IMR-90 (cell line): ENCODE measurements around the gene SLC16A8. TPM values are rescaled to one million over a fixed set of nuclear protein-coding genes. Genes with fewer than 3 reads are reported as not detected.

Experiments
- ATAC-seq: fragments of 200-7000 bp; cut with Tn5 transposase; 2 replicates; pipeline ENCODE4 v1.9.1; 2020; ENCODE audit warnings: low read depth, mild to moderate bottlenecking, moderate library complexity
- BruUV-seq: library from RNA; stranded (reverse); fragments of 400-500 nt; replicated peaks from 2 replicates; lab custom pipeline; 2021; lab: Mats Ljungman, UMichigan
- CTCF ChIA-PET: fragments of 300-600 bp; formaldehyde crosslinking; extraction: SDS; loops from one replicate; lab custom pipeline; 2021; ENCODE audit warnings: antibody characterized with exemption; lab: Yijun Ruan, JAX
- POLR2A ChIA-PET: fragments of 300-600 bp; sonication (Branson Sonifier 250); formaldehyde crosslinking; loops from one replicate; lab custom pipeline; 2022; ENCODE audit warnings: antibody characterized with exemption; ENCODE audit not compliant: unreplicated experiment; lab: Charles Lee
- DNase-seq: peaks from one replicate; pipeline ENCODE4 v3.0.0; 2013
- H2AFZ ChIP-seq: replicated peaks from 2 replicates; pipeline ENCODE3; 2013; ENCODE audit warnings: low read length, mild to moderate bottlenecking; ENCODE audit not compliant: poor library complexity
- H2AK5ac ChIP-seq: 2 replicates; pipeline ENCODE4 v1.6.1; 2013; ENCODE audit warnings: low read depth, low read length, inconsistent platforms
- H2AK9ac ChIP-seq: replicated peaks from 2 replicates; pipeline ENCODE3; 2013; ENCODE audit warnings: mild to moderate bottlenecking, low read depth, low read length, moderate library complexity; ENCODE audit not compliant: poor library complexity
- H2BK120ac ChIP-seq: 2 replicates; pipeline ENCODE4 v1.6.1; 2013; ENCODE audit warnings: low read depth, low read length, inconsistent platforms
- H2BK15ac ChIP-seq: 3 replicates; pipeline ENCODE4 v1.6.1; 2013; ENCODE audit warnings: low read depth, low read length, inconsistent platforms
- H2BK20ac ChIP-seq: 2 replicates; pipeline ENCODE4 v1.6.1; 2013; ENCODE audit warnings: low read depth, mild to moderate bottlenecking, inconsistent platforms, low read length, moderate library complexity
- H2BK5ac ChIP-seq: 2 replicates; pipeline ENCODE4 v1.6.1; 2013; ENCODE audit warnings: mild to moderate bottlenecking, low read depth, low read length, inconsistent platforms; ENCODE audit not compliant: poor library complexity, severe bottlenecking
- H3K14ac ChIP-seq: replicated peaks from 2 replicates; pipeline ENCODE4 v1.6.1; 2013; ENCODE audit warnings: low read depth, low read length, inconsistent platforms
- H3K18ac ChIP-seq: 2 replicates; pipeline ENCODE4 v1.6.1; 2013; ENCODE audit warnings: low read depth, low read length, control low read depth
- H3K23ac ChIP-seq: 2 replicates; pipeline ENCODE4 v1.6.1; 2013; ENCODE audit warnings: low read depth, low read length, inconsistent platforms
- H3K27ac ChIP-seq: 2 replicates; pipeline ENCODE4 v1.5.1; 2013; ENCODE audit warnings: mild to moderate bottlenecking, control low read depth, low read length; ENCODE audit not compliant: insufficient read depth
- H3K27me3 ChIP-seq: 2 replicates; pipeline ENCODE4 v1.6.1; 2013; ENCODE audit warnings: low read length; ENCODE audit not compliant: control insufficient read depth, insufficient read depth
- H3K36me3 ChIP-seq: 2 replicates; pipeline ENCODE4 v1.6.1; 2013; ENCODE audit warnings: low read length, mixed read lengths; ENCODE audit not compliant: control insufficient read depth, insufficient read depth
- H3K4ac ChIP-seq: 2 replicates; pipeline ENCODE4 v1.6.1; 2013; ENCODE audit warnings: low read depth, low read length, inconsistent platforms
- H3K4me1 ChIP-seq: 2 replicates; pipeline ENCODE4 v1.6.1; 2013; ENCODE audit warnings: low read length, mixed read lengths; ENCODE audit not compliant: control insufficient read depth, insufficient read depth
- H3K4me2 ChIP-seq: 2 replicates; pipeline ENCODE4 v1.6.1; 2013; ENCODE audit warnings: low read depth, mild to moderate bottlenecking, control low read depth, low read length, moderate library complexity
- H3K4me3 ChIP-seq: 2 replicates; pipeline ENCODE4 v1.5.1; 2013; ENCODE audit warnings: low read depth, mild to moderate bottlenecking, control low read depth, low read length, moderate library complexity; ENCODE audit not compliant: insufficient read depth
- H3K56ac ChIP-seq: 2 replicates; pipeline ENCODE4 v1.6.1; 2013; ENCODE audit warnings: low read length, inconsistent platforms; ENCODE audit not compliant: insufficient read depth; ENCODE audit errors: extremely low read depth
- H3K79me1 ChIP-seq, 2 experiments: 2 replicates each; pipeline ENCODE4 v1.6.1; 2013; ENCODE audit warnings: low read length in 2 of 2, inconsistent platforms in 1 of 2, low read depth in 1 of 2
- H3K9ac ChIP-seq: 2 replicates; pipeline ENCODE4 v1.6.1; 2013; ENCODE audit warnings: low read depth, low read length, control low read depth
- H3K9me1 ChIP-seq: 2 replicates; pipeline ENCODE4 v1.6.1; 2013; ENCODE audit warnings: low read length, inconsistent platforms; ENCODE audit not compliant: insufficient read depth
- H3K9me3 ChIP-seq: 2 replicates; pipeline ENCODE4 v1.6.1; 2013; ENCODE audit warnings: low read length; ENCODE audit not compliant: control insufficient read depth, insufficient read depth
- H4K20me1 ChIP-seq: 2 replicates; pipeline ENCODE4 v1.6.1; 2013; ENCODE audit warnings: low read length, inconsistent platforms; ENCODE audit not compliant: insufficient read depth
- H4K5ac ChIP-seq: 2 replicates; pipeline ENCODE4 v1.6.1; 2013; ENCODE audit warnings: mild to moderate bottlenecking, low read depth, low read length, control low read depth
- H4K8ac ChIP-seq, 2 experiments: 2 replicates each; pipeline ENCODE4 v1.6.1; 2013; ENCODE audit warnings: low read depth in 2 of 2, low read length in 2 of 2, control low read depth in 1 of 2, inconsistent platforms in 1 of 2
- H4K91ac ChIP-seq: 2 replicates; pipeline ENCODE4 v1.6.1; 2013; ENCODE audit warnings: low read depth, low read length, inconsistent platforms; ENCODE audit not compliant: insufficient read depth
- BHLHE40 ChIP-seq: fragments of 150-350 bp; IDR thresholded peaks from 2 replicates; pipeline ENCODE4 v1.6.1; 2016; ENCODE audit warnings: mild to moderate bottlenecking, low read depth, low read length
- CEBPB ChIP-seq: IDR thresholded peaks from 2 replicates; pipeline ENCODE4 v1.6.1; 2012; ENCODE audit warnings: low read depth, low read length, improper control_type of control experiment
- CHD1 ChIP-seq: IDR thresholded peaks from 2 replicates; pipeline ENCODE4 v1.6.1; 2012; ENCODE audit warnings: low read depth, low read length, improper control_type of control experiment
- MAFK ChIP-seq: IDR thresholded peaks from 2 replicates; pipeline ENCODE4 v1.6.1; 2012; ENCODE audit warnings: low read depth, low read length, improper control_type of control experiment
- MAZ ChIP-seq: IDR thresholded peaks from 2 replicates; pipeline ENCODE4 v1.6.1; 2012; ENCODE audit warnings: low read depth, mild to moderate bottlenecking, low read length, improper control_type of control experiment, moderate library complexity, borderline replicate concordance
- MXI1 ChIP-seq: IDR thresholded peaks from 2 replicates; pipeline ENCODE4 v1.6.1; 2012; ENCODE audit warnings: low read depth, mild to moderate bottlenecking, low read length, moderate library complexity, borderline replicate concordance
- NFE2L2 ChIP-seq: fragments of 150-350 bp; IDR thresholded peaks from 2 replicates; pipeline ENCODE4 v1.6.1; 2016; ENCODE audit warnings: low read depth, mild to moderate bottlenecking, low read length
- POLR2A ChIP-seq: IDR thresholded peaks from 2 replicates; pipeline ENCODE4 v1.6.1; 2012; ENCODE audit warnings: mild to moderate bottlenecking, low read depth, low read length
- RAD21 ChIP-seq: IDR thresholded peaks from 2 replicates; pipeline ENCODE4 v1.6.1; 2012; ENCODE audit warnings: low read length, improper control_type of control experiment
- RCOR1 ChIP-seq: IDR thresholded peaks from 2 replicates; pipeline ENCODE4 v1.6.1; 2012; ENCODE audit warnings: mild to moderate bottlenecking, low read length, improper control_type of control experiment; ENCODE audit not compliant: insufficient replicate concordance
- RFX5 ChIP-seq: IDR thresholded peaks from 2 replicates; pipeline ENCODE4 v1.8.0; 2012; ENCODE audit warnings: low read depth, mild to moderate bottlenecking, low read length, moderate library complexity
- SMC3 ChIP-seq: fragments of 150-350 bp; IDR thresholded peaks from 2 replicates; pipeline ENCODE4 v1.6.1; 2016; ENCODE audit warnings: low read depth, mild to moderate bottlenecking, antibody characterized with exemption, low read length, moderate library complexity
- WGBS, 2 experiments: methylation state at CpG; one replicate each; pipeline versions ENCODE4 v1.1.5 to v1.1.7; 2013; ENCODE audit warnings: missing lambda C conversion rate in 2 of 2; ENCODE audit not compliant: insufficient read length in 1 of 2; ENCODE audit errors: extremely low coverage in 2 of 2; 5-methylcytosine and 5-hydroxymethylcytosine counted together
- dilution Hi-C: fragments of 300-500 bp; cut with HindIII; formaldehyde crosslinking; loops from one replicate; pipeline ENCODE4 v1.14.3; 2018; ENCODE audit warnings: low sequenced_read_pairs; ENCODE audit not compliant: unreplicated experiment
- in situ Hi-C: fragments of 300-500 bp; cut with MboI; formaldehyde crosslinking; loops from 3 replicates; pipeline ENCODE4 v1.14.3; 2019; ENCODE audit warnings: low sequenced_read_pairs, inconsistent platforms, mixed read lengths
- intact Hi-C: fragments of 100-400 bp; cut with micrococcal nuclease; formaldehyde crosslinking; loops from 2 replicates; pipeline ENCODE4 v1.10.0; 2022
- polyA plus RNA-seq, 3 experiments: library from polyadenylated mRNA; depleted of rRNA; stranded (reverse); fragments of >200 nt; gene quantifications; 2 replicates each; pipeline ENCODE4 v1.2.3, GENCODE V29; 2012; ENCODE audit warnings: low replicate concordance in 1 of 3
- total RNA-seq: library from RNA; depleted of rRNA; stranded (reverse); fragments of >200 nt; gene quantifications from 2 replicates; pipeline ENCODE4 v1.2.3, GENCODE V29; 2012
- TF ChIP-seq, protein P1 (sequence below): fragments of 150-350 bp; IDR thresholded peaks from 2 replicates; pipeline ENCODE4 v1.6.1; 2016; ENCODE audit warnings: low read depth, mild to moderate bottlenecking, low read length, moderate library complexity, borderline replicate concordance
- TF ChIP-seq, protein P2 (sequence below): fragments of 150-350 bp; IDR thresholded peaks from 2 replicates; pipeline ENCODE4 v1.6.1; 2017; ENCODE audit warnings: mild to moderate bottlenecking, antibody characterized with exemption, low read length, low read depth
- TF ChIP-seq, protein P3 (sequence below): conservative IDR thresholded peaks from 2 replicates; pipeline ENCODE4 v1.5.1; 2012; ENCODE audit warnings: mild to moderate bottlenecking, low read depth, low read length, improper control_type of control experiment

SLC16A8 gene
- total and polyA plus RNA-seq, 2 of the 4 experiments (the other 2 are of a cell fraction): not detected

DNA sequence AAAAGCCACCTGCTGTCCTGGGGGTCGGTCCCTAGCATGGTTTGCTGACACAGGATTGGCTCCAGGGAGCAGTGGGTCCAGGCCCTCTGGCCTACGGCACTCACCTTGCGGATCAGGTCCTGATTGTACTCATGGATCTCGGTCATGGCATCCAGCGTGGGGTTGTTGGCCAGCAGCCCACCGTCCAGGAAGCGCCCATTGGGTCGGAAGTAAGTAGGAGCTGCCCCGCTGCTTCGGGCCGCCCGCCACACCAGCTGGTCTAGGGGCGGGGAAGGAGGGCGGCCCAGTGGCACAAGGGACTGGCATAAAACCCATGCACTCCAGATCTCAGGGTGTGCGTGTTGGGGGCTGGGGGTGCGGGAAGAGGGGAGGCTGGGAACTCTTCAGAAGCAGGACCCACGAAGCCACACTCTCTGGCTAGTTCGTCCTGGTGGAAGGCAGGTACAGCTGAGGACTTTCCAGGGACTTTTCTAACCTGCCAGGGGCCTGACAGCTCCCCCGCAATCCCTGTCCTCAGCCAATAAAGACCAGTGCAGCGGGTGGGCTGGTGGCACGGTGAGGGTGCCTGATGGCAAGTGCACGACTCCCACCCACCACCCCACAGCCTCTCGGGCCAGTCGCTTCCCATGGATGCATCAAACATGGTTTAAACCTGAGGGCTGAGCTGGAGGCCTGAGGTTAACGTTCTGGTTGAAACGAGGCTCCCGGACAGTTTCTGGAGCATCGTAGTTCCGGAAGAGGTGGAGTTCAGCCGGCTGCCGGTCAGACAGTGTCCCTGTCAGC, 31.6 kb upstream of the SLC16A8 start:
- Histone ChIP-seq H3K27me3 (no peaks in the 10 kb centered on the region), H3K4me1 (no peaks in the 10 kb centered on the region; the same call in 1 of the 2 replicates), H3K18ac (no peak overlapping the region), H2BK5ac (no peak overlapping the region), H3K27ac (no peak overlapping the region), H3K36me3 (no peaks in the 10 kb centered on the region), H4K8ac (no peak overlapping the region), H3K9ac (no peak overlapping the region), H3K14ac (no peak overlapping the region), H3K56ac (no peak overlapping the region), H2BK20ac (no peak overlapping the region), H2BK15ac (no peak overlapping the region), H2BK120ac (no peak overlapping the region), H2AFZ (no peak overlapping the region), H3K9me3 (no peaks in the 10 kb centered on the region), H3K79me1 (no peaks in the 10 kb centered on the region), H3K4ac (no peak overlapping the region), H4K20me1 (no peaks in the 10 kb centered on the region), H2AK9ac (no peak overlapping the region), H4K5ac (no peak overlapping the region), H4K91ac (no peak overlapping the region), H3K4me3 (no peak overlapping the region), H2AK5ac (no peak overlapping the region), H3K4me2 (no peak overlapping the region), H3K9me1 (no peaks in the 10 kb centered on the region), H3K23ac (no peak overlapping the region)
- 98% methylated on average over 8 of the region's 31 CpGs; no CpG with 5 or more reads in 1 of the 2 experiments for WGBS, 2 experiments
- DNase-seq: no peak
- in situ Hi-C loops: no loop called here
- CTCF ChIA-PET: interaction anchor here (0.6 to 1.1 kb wide), 3 partner anchors 61 to 234 kb away, joined by 4 read pairs; no protein-coding TSS in a partner anchor
- intact Hi-C loops: loop anchor here (2.0 kb wide), 1 partner anchor 89 kb away; no protein-coding TSS in a partner anchor
- dilution Hi-C loops: no loop called here
- TF ChIP-seq, protein P1, sequence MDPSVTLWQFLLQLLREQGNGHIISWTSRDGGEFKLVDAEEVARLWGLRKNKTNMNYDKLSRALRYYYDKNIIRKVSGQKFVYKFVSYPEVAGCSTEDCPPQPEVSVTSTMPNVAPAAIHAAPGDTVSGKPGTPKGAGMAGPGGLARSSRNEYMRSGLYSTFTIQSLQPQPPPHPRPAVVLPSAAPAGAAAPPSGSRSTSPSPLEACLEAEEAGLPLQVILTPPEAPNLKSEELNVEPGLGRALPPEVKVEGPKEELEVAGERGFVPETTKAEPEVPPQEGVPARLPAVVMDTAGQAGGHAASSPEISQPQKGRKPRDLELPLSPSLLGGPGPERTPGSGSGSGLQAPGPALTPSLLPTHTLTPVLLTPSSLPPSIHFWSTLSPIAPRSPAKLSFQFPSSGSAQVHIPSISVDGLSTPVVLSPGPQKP: no peak
- TF ChIP-seq RFX5: no peak
- no peak for TF ChIP-seq SMC3
- no peak for TF ChIP-seq MAFK
- TF ChIP-seq MXI1: no peak
- no peak for TF ChIP-seq CHD1
- TF ChIP-seq RCOR1: no peak
- TF ChIP-seq RAD21: no peak
- TF ChIP-seq CEBPB: no peak
- no peak for TF ChIP-seq MAZ
- TF ChIP-seq BHLHE40: no peak
- TF ChIP-seq, protein P2, sequence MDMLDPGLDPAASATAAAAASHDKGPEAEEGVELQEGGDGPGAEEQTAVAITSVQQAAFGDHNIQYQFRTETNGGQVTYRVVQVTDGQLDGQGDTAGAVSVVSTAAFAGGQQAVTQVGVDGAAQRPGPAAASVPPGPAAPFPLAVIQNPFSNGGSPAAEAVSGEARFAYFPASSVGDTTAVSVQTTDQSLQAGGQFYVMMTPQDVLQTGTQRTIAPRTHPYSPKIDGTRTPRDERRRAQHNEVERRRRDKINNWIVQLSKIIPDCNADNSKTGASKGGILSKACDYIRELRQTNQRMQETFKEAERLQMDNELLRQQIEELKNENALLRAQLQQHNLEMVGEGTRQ: no peak
- TF ChIP-seq, protein P3, sequence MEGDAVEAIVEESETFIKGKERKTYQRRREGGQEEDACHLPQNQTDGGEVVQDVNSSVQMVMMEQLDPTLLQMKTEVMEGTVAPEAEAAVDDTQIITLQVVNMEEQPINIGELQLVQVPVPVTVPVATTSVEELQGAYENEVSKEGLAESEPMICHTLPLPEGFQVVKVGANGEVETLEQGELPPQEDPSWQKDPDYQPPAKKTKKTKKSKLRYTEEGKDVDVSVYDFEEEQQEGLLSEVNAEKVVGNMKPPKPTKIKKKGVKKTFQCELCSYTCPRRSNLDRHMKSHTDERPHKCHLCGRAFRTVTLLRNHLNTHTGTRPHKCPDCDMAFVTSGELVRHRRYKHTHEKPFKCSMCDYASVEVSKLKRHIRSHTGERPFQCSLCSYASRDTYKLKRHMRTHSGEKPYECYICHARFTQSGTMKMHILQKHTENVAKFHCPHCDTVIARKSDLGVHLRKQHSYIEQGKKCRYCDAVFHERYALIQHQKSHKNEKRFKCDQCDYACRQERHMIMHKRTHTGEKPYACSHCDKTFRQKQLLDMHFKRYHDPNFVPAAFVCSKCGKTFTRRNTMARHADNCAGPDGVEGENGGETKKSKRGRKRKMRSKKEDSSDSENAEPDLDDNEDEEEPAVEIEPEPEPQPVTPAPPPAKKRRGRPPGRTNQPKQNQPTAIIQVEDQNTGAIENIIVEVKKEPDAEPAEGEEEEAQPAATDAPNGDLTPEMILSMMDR: no peak
- TF ChIP-seq NFE2L2: no peak
- no peak for TF ChIP-seq POLR2A
- no peak for ATAC-seq
- no TSS peak for BruUV-seq
- POLR2A ChIA-PET: interaction anchor here (0.6 kb wide), 1 partner anchor 102 kb away, joined by 4 read pairs; no protein-coding TSS in a partner anchor
